Loucy (cell line): Measurements from ENCODE around the gene COL20A1.

Source experiments
- EZH2phosphoT487 ChIP-seq: fragments of 200-600 bp; IDR thresholded peaks from 2 replicates; pipeline ENCODE4 v1.6.1; 2018; ENCODE audit warnings: antibody characterized with exemption, mild to moderate bottlenecking, moderate library complexity, borderline replicate concordance
- TF ChIP-seq, protein P1 (sequence below): fragments of 200-600 bp; sonication (generic); conservative IDR thresholded peaks from 2 replicates; pipeline ENCODE4 v1.5.1; 2014; ENCODE audit warnings: mild to moderate bottlenecking, antibody characterized with exemption, low read length

DNA sequence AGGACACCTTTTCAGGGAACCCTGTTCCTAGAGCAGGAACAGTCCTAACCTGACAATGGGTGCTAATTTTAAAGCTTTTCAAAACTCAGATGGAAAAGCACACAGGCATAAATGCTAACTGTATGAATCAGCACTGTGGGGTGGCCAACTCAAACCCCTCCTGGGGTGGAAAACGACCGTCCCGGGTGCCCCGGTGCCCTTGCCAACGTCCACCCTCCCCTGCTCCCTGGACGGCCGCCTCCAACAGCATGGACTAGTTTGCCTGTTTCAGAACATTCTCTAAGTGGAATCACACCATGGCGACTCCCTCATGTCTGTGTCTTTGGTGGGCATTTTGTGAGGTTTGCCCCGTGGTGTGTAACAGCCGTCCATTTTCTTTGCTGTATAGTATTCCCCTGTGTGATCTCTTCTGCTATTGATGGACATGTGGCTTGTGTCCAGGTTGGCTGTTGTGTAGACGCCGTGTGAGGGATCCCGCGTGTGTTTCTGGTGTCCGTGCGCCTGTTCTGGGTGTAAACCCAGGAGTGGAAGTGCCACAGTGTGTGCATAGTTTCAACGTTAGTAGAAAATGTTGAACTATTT is 5.8 kb downstream of the COL20A1 start:
- TF ChIP-seq, protein P1, sequence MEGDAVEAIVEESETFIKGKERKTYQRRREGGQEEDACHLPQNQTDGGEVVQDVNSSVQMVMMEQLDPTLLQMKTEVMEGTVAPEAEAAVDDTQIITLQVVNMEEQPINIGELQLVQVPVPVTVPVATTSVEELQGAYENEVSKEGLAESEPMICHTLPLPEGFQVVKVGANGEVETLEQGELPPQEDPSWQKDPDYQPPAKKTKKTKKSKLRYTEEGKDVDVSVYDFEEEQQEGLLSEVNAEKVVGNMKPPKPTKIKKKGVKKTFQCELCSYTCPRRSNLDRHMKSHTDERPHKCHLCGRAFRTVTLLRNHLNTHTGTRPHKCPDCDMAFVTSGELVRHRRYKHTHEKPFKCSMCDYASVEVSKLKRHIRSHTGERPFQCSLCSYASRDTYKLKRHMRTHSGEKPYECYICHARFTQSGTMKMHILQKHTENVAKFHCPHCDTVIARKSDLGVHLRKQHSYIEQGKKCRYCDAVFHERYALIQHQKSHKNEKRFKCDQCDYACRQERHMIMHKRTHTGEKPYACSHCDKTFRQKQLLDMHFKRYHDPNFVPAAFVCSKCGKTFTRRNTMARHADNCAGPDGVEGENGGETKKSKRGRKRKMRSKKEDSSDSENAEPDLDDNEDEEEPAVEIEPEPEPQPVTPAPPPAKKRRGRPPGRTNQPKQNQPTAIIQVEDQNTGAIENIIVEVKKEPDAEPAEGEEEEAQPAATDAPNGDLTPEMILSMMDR, result no peak
- no peak for TF ChIP-seq EZH2phosphoT487
